ENCODE measurements around the gene OSBPL2.

Gene OSBPL2

DNA sequence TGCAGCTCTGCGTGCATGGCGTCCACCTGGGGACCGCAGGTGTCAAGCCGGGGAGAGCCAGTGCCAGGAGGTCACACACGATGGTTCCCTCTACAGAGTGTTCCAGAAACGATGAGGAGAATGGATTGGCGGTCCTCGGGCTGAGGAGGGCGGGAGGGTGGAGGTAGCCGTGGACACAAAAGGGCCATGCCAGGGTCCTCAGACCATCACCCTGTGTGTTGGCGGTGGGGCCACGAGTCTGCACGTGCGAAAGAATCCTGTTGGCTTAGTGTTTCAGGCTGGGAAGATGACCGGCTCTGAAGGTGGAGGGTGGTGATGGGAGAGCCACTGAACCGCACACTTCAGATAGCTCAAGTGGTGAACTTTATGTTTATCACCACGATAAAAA, 31.9 kb upstream of the OSBPL2 start:
- no peak for DNase-seq (ENCODE audit: low read depth in 2 of 2)

DNA sequence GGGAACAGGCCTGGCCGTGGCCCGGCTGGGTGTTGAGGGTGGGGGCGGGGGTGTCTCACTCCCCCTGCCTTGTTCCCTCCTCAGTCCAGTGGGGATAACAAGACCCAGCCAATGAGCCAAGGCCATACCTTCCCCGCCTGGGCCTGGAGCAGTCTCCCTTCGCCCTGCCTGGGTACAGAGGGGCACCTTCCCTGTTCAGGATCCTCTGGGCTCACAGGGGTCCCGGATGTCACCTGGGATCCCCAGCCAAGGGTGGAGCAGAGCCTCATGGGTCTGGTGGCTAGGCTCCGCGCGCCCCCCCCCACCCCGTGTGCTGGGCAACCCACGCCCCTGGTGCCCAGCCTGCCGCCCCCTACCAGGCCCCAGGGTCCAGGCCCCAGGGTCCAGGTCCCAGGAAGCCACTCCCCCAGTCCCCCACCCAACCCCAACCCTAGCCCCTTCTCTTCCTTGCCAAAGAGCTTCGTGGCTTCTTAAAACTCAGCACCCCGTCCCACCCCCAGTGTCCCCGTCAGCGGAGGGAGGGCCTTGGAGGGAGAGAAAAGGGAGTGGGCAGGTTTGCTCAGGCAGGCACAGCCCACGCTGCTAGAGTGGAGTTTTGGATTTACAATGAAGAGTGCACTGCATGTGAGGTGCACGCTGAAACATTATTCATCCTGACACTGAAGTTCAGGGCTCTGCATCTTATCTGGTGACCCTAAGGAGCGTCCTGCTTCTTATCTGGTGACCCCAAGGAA, 30.1 kb upstream of the OSBPL2 start:
- DNase-seq (ENCODE audit: low read depth in 2 of 2) = no peak

DNA sequence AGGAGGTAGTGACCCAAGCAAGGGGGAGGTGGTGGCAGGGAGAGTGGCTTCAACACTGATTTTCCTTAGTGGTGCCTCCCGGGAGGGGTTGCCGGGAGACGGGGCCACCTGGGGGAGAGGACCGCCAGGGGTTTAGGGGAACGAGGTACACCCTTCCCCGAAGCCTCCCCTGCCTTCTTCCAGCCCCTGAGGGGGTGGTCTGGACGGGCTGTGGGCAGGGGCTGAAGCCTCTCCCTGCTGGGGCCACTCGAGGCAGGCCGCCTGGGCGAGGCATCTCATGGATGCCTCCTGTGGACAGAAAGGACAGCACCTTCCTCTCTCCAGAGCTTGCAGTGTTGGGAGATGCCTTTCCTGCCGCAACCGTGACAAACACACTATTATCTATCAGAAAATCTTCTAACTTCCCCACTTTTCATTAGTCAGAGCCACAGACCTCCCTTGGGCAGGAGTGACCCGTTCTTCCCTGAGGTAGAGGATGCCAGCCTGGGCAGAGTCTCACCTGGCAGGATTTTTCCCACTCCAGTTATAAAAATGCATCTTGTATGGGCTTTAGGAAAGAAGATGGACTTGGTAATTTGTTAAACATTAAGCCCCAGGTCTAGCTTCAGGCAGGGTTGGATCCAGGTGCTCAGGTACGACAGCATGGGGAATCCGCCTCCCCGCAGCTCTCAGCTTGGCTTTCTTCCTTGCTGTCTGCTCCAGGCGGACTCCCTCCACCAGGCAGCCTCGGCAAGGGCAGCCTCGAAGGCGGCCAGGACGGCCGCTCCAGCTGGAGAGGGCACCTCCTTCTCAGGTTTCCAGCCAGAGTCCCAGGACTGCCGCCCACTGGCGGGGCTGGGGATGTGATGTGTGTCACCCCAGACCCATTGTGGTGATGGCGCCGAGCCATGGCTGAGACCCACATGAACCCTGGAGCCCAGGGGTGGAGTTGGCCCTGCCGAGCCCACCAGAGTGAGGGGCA, 29.2 kb upstream of the OSBPL2 start:
- DNase-seq (ENCODE audit: low read depth in 2 of 2) = no peak

DNA sequence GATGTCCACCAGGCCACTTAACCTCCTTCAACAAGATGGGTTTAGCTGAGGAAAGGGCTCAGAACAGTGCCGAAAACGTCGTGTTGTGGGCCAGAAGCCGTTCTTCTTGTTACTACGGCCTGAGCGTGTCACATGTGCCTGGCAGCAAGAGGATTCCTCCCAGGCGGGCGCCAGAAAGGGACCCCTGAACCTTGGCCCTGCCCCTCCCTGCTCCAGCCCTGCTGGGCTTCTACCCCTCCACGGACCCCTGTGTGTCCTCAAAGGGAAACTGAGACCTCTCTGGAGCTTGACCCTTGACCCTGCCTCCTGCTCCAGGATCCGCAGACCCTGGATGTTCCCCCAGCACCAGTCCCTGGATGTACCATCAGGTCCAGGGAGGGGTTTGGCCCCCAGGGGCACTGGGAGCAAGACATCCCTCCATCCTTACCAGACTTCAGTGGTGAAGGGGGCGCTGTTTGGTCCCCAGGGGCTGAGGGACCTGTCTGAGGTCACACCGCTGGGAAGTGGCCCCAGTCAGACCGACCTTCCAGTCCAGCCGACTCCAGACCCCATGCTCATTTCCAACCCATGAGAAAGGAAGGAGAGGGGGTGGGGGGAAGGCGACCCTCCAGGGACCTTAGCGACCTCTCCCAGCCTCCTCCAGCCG, 28.3 kb upstream of the OSBPL2 start:
- no peak for DNase-seq (ENCODE audit: low read depth in 2 of 2)

GRCh38 chr20:62210496-62210855, 27.8 kb upstream of the OSBPL2 start:
- no peak for DNase-seq (ENCODE audit: low read depth in 2 of 2)

DNA sequence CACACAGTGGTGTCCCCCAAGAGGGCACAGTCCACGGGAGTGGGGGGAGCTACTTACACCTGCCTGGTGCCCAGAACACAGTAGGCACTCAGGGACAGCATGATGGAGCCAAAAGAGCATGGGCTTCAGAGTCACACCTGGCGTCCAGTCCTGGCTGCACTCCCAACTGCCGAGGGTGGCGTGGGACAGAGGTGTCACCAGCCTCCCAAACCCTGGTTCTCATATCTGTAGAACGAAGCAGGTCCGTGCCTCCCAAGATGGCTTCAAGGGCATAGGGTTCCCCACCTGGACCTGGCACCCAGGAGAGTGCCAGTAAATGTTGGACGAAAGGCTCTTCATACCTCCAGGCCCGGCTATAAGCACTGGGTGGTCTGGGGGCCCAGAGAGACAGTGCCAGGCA, 27.1 kb upstream of the OSBPL2 start:
- DNase-seq (ENCODE audit: low read depth in 2 of 2) = no peak

- no peak for DNase-seq (ENCODE audit: low read depth in 2 of 2)
Observed at GRCh38 chr20:62211769-62212288, 26.5 kb upstream of the OSBPL2 start.

DNA sequence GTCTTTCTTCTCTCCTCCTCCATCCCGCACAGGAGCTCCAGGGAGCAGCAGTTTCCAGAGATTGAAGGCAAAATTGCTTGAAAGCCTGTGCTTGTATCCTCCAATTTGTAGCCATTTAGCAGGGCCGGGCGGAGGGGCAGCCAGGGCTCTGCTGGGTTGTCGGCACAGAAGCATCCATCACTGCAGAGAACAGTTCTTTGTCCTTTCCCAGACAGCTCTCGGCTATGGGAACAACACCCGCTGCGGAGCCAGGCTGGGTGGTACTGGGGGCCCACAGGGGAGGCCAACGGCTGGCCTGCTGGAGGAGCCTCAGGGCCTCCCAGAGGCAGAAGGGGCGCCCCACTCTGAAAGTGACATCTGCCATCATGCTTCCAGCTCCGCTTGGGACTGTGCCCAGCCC, 26.0 kb upstream of the OSBPL2 start:
- no peak for DNase-seq (ENCODE audit: low read depth in 2 of 2)

DNA sequence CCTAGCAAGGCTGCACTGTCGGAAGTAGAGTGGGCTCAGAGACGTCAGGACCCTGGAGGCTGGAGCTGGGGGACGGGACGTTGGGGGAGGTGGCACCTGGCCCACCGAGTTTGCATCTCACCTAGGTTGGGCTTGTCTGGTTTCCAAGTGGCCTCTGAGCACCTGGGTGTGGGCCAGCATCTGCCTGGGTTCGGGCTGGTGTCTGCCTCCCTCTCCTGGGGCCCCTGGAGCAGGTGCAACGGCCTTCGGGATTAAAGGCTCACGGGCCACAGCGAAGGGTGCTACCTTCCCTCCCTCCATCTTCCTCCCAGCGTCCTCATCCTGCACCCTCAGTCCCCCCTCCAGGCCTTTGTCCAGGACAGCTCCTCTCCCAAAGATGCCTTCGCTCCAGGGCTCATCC, 24.3 kb upstream of the OSBPL2 start:
- no peak for DNase-seq (ENCODE audit: low read depth in 2 of 2)

DNA sequence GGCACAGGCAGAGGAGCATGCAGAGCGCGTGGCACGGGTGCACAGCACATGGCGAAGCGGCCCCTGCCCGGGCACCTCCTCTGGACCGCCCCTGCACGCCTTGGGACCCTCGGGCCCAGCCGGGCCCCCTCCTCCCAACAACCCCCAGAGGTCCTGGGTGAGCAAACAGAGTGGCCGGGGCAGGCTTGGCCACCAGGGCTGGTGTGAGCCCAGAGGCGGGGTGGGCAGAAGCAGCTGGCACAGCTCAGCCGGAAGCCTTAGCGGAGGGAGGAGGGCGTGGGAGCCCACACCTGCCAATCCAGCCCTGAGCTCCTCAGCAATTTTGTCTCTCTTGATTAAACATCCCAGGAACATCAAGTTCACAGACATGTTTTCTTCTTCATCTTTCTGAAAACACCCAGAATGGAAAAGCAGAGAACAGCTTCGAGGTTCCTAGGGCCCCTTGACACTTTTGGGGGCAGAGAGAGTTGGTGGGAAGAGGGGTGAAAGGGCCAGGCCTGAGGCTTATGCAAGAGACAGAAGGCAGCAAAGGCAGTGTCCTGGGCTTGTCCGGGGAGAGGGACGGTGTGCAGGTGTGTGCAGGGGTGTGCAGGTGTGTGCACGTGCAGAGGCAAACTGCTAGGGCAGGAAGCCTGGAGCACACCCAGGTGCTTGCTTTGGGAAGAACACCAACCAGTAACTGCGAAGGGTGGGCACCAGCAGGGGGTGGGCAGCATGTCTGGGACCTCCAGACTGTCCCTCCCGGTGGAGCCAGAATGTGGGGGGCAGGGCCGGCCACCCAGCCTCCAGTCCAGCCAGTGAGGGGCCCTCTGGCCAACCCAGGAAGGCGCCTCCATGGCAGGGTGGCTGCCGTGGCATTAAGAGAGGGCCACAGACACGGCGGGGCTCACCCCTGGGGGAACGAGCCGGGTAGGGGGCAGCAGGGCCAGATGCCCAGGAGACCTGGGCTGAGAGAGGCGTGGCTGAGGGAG, 23.0 kb upstream of the OSBPL2 start:
- no peak for DNase-seq (ENCODE audit: low read depth in 2 of 2)

DNA sequence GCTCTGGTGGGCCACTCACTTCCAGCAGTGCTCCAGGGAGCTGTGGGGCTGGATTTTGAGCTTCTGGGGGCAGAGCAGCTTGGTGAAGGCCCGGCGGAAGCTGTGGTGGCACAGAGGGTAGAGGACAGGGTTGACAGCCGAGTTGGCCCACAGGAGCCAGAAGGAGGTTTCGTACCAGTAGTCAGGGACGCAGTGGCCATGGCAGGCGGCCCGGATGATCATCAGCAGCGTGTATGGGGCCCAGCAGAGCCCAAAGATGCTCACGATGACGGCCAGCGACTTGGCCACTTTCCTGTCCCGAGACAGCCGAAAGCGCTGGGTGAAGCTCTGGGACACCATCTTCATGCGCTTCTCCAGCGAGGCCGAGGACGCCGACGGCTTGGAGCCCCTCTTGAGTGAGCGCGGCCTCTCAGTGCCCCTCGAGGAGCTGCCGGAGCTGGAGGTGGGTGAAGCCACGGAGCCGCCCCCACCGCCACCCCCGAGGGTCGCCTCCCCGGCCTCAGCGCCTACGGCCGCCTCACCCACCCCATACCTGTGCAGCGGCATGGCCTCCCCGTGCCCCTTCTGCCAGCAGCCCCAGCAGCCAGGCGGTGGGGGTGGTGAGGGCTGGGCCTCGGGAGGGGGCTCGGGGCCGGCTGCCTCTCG, 22.2 kb upstream of the OSBPL2 start:
- no peak for DNase-seq (ENCODE audit: low read depth in 2 of 2)

DNA sequence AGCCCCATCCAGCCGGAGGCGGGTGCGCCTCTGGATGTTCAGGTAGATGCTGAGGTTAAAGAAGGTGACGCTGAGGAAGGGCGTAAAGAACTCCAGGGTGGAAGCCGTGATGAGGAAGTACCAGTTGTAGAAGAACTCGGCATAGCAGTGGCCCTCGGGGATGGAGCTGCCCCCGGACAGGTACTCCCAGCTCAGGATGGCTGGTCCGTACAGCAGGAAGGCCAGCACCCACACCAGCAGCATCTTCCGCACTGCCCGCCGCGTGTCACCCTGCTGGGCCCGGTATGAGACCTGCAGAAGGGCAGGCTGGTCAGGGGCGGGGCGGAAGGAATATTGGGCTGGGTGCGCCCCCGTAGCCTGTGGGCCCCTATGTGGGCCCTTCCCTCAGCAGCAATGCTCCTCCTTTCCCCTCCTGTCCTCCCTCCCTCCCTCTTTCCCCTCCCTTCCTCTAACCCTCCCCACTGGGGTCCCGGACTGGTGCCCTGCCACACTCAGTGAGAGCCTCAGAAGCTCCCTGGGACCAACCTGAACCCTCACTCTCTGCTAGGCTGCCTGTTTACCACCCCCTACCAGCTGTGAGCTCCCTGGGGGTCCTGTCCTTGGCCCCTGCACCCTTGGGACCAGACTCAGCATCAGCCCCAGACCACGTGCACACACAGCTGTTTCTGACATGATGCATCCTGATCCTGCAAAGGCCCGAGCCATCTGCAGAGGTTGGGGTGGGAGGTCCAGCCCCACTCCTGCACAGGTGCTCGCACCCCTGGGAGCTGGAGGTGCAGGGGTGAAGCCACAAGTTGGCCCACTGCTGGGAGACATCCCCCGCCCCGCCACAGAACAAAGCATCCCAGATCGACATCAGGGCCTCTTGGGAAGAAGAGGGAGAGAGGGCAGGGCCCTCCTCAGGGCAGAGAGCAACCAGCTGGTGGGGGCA, 21.4 kb upstream of the OSBPL2 start:
- DNase-seq (ENCODE audit: low read depth in 2 of 2) = no peak

DNA sequence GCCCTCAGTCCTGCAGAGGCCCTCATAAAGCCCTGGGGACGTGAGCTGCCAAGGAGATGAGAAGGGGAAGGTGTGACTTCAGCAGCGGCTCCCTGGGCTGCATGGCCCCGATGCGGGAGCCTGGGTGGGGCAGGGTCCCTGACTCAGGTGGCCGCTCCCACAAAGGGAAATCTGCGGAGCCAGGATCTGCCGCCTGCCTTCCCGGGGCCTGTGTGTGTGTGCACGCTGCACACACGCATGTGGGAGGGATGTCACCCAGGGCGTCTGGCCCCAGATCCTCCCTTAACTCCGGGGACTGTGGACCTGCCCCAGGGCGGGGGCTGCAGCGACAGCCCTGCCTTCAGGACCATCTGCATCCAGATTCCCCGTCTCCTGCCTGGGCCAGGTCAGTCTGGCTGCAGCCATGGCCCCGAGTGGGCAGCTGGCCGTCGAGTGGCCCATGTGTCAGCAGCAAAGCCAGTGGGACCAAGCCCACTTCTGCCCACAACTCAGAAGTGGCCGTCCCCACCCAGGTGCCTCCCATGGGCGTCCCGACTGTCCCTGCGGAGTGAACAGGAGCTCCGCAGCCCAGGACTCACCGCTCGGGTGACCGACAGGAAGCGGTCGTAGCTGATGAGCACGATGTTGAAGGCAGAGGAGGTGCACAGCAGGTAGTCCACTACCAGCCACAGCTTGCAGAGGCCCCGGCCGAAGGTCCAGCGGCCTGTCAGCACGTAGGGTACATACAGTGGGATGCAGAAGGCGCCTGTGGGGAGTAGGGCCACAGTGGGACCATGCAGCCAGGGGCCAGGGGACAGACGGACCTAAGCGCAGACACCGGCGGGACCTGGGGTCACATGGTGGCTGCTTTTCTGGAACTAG, 20.2 kb upstream of the OSBPL2 start:
- no peak for DNase-seq (ENCODE audit: low read depth in 2 of 2)

DNA sequence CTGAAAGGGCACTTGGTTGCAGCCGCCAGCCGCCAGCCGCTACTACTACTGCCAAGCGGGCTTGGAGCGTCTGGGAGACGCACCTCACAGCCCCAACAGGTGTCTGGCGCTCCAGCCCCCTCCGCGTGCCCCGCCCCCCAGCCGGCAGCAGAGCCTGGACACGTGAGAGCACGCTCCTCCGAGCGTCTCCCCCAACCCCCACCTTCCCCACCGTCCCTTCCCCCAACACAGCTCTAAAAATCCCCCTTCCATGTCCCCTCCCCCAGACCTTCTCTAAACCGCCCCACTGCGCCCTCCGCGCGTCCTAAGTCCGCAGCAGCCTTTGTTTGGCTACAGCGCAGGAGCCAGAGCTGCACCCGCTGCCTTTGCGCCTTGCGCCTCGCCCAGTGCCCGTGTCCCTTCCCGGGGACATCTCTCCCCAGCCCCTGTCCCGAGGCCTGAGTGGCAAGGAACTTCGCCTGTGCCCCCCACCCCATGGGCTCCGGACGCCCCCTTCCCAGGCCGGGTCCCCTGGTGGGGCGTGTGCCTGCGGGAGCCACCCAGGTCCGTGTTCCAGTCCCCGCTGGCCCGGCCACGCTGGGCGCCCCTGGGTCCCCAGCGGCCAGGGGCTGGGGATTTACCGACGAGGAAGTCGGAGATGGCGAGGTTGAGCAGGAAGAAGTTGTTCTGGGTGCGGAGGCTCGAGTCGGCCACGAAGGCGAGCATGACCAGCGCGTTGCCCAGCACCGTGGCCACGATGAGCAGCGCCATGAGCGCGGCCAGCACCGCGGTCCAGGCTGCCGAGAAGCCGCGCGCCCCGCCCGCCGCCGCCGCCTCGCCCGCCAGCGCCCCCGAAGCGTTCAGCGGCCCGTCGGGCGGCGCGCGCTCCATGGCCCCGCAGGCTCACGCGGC, 19.0 kb upstream of the OSBPL2 start:
- DNase-seq (ENCODE audit: low read depth in 2 of 2) = no peak

- no peak for DNase-seq (ENCODE audit: low read depth in 2 of 2)
Observed at GRCh38 chr20:62219992-62220665, 18.2 kb upstream of the OSBPL2 start, which contains the start of gene HRH3. HRH3 (minus strand) TSS chr20:62220278; CDS start chr20:62219970, 308 bp downstream.

- DNase-seq (ENCODE audit: low read depth in 2 of 2) = no peak
Observed at GRCh38 chr20:62220666-62221568, 17.4 kb upstream of the OSBPL2 start.
